MM.1S (cell line): Measurements from ENCODE around the gene ESR2.

Source experiments
- DNase-seq: peaks from one replicate; pipeline ENCODE4 v3.0.0-alpha.2; 2015
- H2AFZ ChIP-seq: fragments of 300-600 bp; sonication (generic); 2 replicates; pipeline ENCODE4 v1.6.0; 2016; ENCODE audit warnings: antibody characterized with exemption, low read length
- H3F3A ChIP-seq: fragments of 300-600 bp; sonication (generic); 2 replicates; pipeline ENCODE4 v1.6.1; 2016; ENCODE audit warnings: mild to moderate bottlenecking, antibody characterized with exemption, low read length, moderate library complexity, mixed read lengths; ENCODE audit not compliant: insufficient read depth
- H3K27ac ChIP-seq: fragments of 300-600 bp; sonication (generic); 2 replicates; pipeline ENCODE4 v1.5.1; 2016; ENCODE audit warnings: mild to moderate bottlenecking, low read length
- H3K27me3 ChIP-seq: fragments of 300-600 bp; sonication (generic); replicated peaks from 2 replicates; pipeline ENCODE4 v1.6.0; 2016; ENCODE audit warnings: low read length; ENCODE audit not compliant: insufficient read depth
- H3K36me3 ChIP-seq: fragments of 300-600 bp; sonication (generic); replicated peaks from 2 replicates; pipeline ENCODE4 v1.6.1; 2016; ENCODE audit warnings: mild to moderate bottlenecking, low read length, mixed read lengths; ENCODE audit not compliant: insufficient read depth
- H3K4me1 ChIP-seq: fragments of 300-600 bp; sonication (generic); 2 replicates; pipeline ENCODE4 v1.6.1; 2016; ENCODE audit warnings: low read length, mixed read lengths
- H3K4me2 ChIP-seq: fragments of 300-600 bp; sonication (generic); 2 replicates; pipeline ENCODE4 v1.6.0; 2016; ENCODE audit warnings: low read depth, low read length
- H3K4me3 ChIP-seq: fragments of 300-600 bp; sonication (generic); 2 replicates; pipeline ENCODE4 v1.5.1; 2016; ENCODE audit warnings: low read length, mixed read lengths
- H3K79me2 ChIP-seq: fragments of 300-600 bp; sonication (generic); 2 replicates; pipeline ENCODE4 v1.6.1; 2016; ENCODE audit warnings: mixed run types, low read length, mixed read lengths
- H3K9ac ChIP-seq: fragments of 300-600 bp; sonication (generic); 2 replicates; pipeline ENCODE4 v1.6.1; 2016; ENCODE audit warnings: low read length, mixed read lengths
- H3K9me2 ChIP-seq: fragments of 300-600 bp; sonication (generic); replicated peaks from 2 replicates; pipeline ENCODE4 v1.6.1; 2016; ENCODE audit warnings: mild to moderate bottlenecking, low read length, mixed read lengths; ENCODE audit not compliant: insufficient read depth
- H3K9me3 ChIP-seq: fragments of 300-600 bp; sonication (generic); replicated peaks from 2 replicates; pipeline ENCODE4 v1.6.1; 2016; ENCODE audit warnings: mild to moderate bottlenecking, low read length, mixed read lengths; ENCODE audit not compliant: insufficient read depth
- H4K20me1 ChIP-seq: fragments of 300-600 bp; sonication (generic); 2 replicates; pipeline ENCODE4 v1.6.1; 2016; ENCODE audit warnings: mild to moderate bottlenecking, low read length, moderate library complexity, mixed read lengths; ENCODE audit not compliant: insufficient read depth
- CTCF ChIP-seq: fragments of 300-600 bp; sonication (generic); IDR thresholded peaks from 2 replicates; pipeline ENCODE4 v1.5.1; 2016; ENCODE audit warnings: antibody characterized with exemption, low read length, mixed read lengths
- EZH2 ChIP-seq: fragments of 300-600 bp; sonication (generic); optimal IDR thresholded peaks from 2 replicates; pipeline ENCODE3; 2017; ENCODE audit warnings: low read depth, mild to moderate bottlenecking, antibody characterized with exemption, low read length, mixed read lengths
- EZH2phosphoT487 ChIP-seq: fragments of 300-600 bp; sonication (generic); IDR thresholded peaks from 2 replicates; pipeline ENCODE4 v1.6.1; 2018; ENCODE audit warnings: antibody characterized with exemption, low read length

Gene ESR2

GRCh38 chr14:64303471-64303917 lies 9.3 kb upstream of the ESR2 start:
- peak; percentile 60 for TF ChIP-seq CTCF
- TF ChIP-seq EZH2: no peak
- no peak overlapping the region for H3K4me2 ChIP-seq

GRCh38 chr14:64298773-64299172 lies 4.6 kb upstream of the ESR2 start:
- H3K9me3 ChIP-seq: no peaks in the 10 kb centered on the region
- H3K4me2 ChIP-seq: no peak overlapping the region
- peak; percentile 9 for DNase-seq
- H3K9ac ChIP-seq: no peak overlapping the region
- H2AFZ ChIP-seq: no peak overlapping the region
- no peak for TF ChIP-seq EZH2
- peak; percentile 17; the same call in 1 of the 2 replicates for TF ChIP-seq CTCF
- TF ChIP-seq EZH2phosphoT487: no peak
- no peaks in the 10 kb centered on the region for H3K36me3 ChIP-seq
- no peak overlapping the region for H3K4me3 ChIP-seq
- no peaks in the 10 kb centered on the region for H3K9me2 ChIP-seq
- no peaks in the 10 kb centered on the region for H3F3A ChIP-seq
- H3K27ac ChIP-seq: no peak overlapping the region
- peaks cover 9% of the 10 kb centered on the region for H3K4me1 ChIP-seq
- H3K27me3 ChIP-seq: no peaks in the 10 kb centered on the region
- H4K20me1 ChIP-seq: no peaks in the 10 kb centered on the region
- no peaks in the 10 kb centered on the region for H3K79me2 ChIP-seq

More at GRCh38 chr14:64303471-64303917, 9.3 kb upstream of the ESR2 start:
- peaks cover 6% of the 10 kb centered on the region for H3K4me1 ChIP-seq
- no peak overlapping the region for H2AFZ ChIP-seq
- no peak overlapping the region for H3K9ac ChIP-seq
- H3F3A ChIP-seq: no peaks in the 10 kb centered on the region
- H3K9me2 ChIP-seq: no peaks in the 10 kb centered on the region
- no peaks in the 10 kb centered on the region for H3K9me3 ChIP-seq
- peak; percentile 42 for DNase-seq
- H3K27ac ChIP-seq: no peak overlapping the region
- H3K4me3 ChIP-seq: no peak overlapping the region
- no peaks in the 10 kb centered on the region for H3K36me3 ChIP-seq
- H3K27me3 ChIP-seq: no peaks in the 10 kb centered on the region
- H4K20me1 ChIP-seq: no peaks in the 10 kb centered on the region
- no peaks in the 10 kb centered on the region for H3K79me2 ChIP-seq

GRCh38 chr14:64296561-64296960 lies 2.4 kb upstream of the ESR2 start:
- Histone ChIP-seq H4K20me1 (no peaks in the 10 kb centered on the region), H3K27ac (no peak overlapping the region), H3K36me3 (no peaks in the 10 kb centered on the region), H3K4me2 (no peak overlapping the region), H3K9me3 (no peaks in the 10 kb centered on the region), H2AFZ (no peak overlapping the region), H3F3A (no peaks in the 10 kb centered on the region), H3K9ac (no peak overlapping the region), H3K9me2 (no peaks in the 10 kb centered on the region), H3K4me1 (peaks cover 9% of the 10 kb centered on the region), H3K4me3 (no peak overlapping the region), H3K79me2 (no peaks in the 10 kb centered on the region), H3K27me3 (no peaks in the 10 kb centered on the region)
- DNase-seq: no peak
- TF ChIP-seq EZH2 (no peak), EZH2phosphoT487 (no peak), CTCF (no peak)
